Mesenchymal stem cell (in vitro differentiated cells and primary cell): ENCODE measurements around the gene ADCY1.
A peak's percentile ranks its signal among the peaks of the same experiment; 100 is the strongest.

Source experiments
- DNase-seq: peaks from one replicate; pipeline ENCODE4 v3.0.0-alpha.2; 2013
- H2AFZ ChIP-seq: one replicate; pipeline ENCODE4 v1.6.1; 2013; ENCODE audit warnings: low read depth, mild to moderate bottlenecking, control low read depth, inconsistent platforms, low read length, moderate library complexity
- H2AK5ac ChIP-seq: 2 replicates; pipeline ENCODE4 v1.6.1; 2013; ENCODE audit warnings: low read length, moderate library complexity, mild to moderate bottlenecking, inconsistent platforms; ENCODE audit not compliant: severe bottlenecking
- H2BK120ac ChIP-seq: one replicate; pipeline ENCODE4 v1.6.1; 2013; ENCODE audit warnings: low read depth, mild to moderate bottlenecking, inconsistent platforms, low read length, moderate library complexity
- H2BK12ac ChIP-seq, 2 experiments: one replicate each; pipeline ENCODE4 v1.6.1; 2013; ENCODE audit warnings: inconsistent platforms in 2 of 2, low read length in 2 of 2, mild to moderate bottlenecking in 2 of 2, moderate library complexity in 2 of 2, control low read depth in 1 of 2
- H2BK15ac ChIP-seq: one replicate; pipeline ENCODE4 v1.6.1; 2013; ENCODE audit warnings: mild to moderate bottlenecking, low read depth, inconsistent platforms; ENCODE audit not compliant: poor library complexity, severe bottlenecking
- H2BK5ac ChIP-seq: 2 replicates; pipeline ENCODE4 v1.6.1; 2013; ENCODE audit warnings: low read depth, mild to moderate bottlenecking, low read length, control low read depth, inconsistent platforms; ENCODE audit not compliant: poor library complexity, severe bottlenecking
- H3K14ac ChIP-seq, 2 experiments: one replicate each; pipeline ENCODE4 v1.6.1; 2013; ENCODE audit warnings: inconsistent platforms in 2 of 2, low read length in 2 of 2, control low read depth in 1 of 2, mild to moderate bottlenecking in 1 of 2, moderate library complexity in 1 of 2
- H3K18ac ChIP-seq, 2 experiments: one replicate each; pipeline ENCODE4 v1.6.1; 2013; ENCODE audit warnings: inconsistent platforms in 2 of 2, low read length in 2 of 2, control low read depth in 1 of 2, low read depth in 1 of 2, mild to moderate bottlenecking in 1 of 2
- H3K23ac ChIP-seq, 2 experiments: one replicate each; pipeline ENCODE4 v1.6.1; 2013; ENCODE audit warnings: inconsistent platforms in 2 of 2, low read length in 2 of 2, mild to moderate bottlenecking in 2 of 2, moderate library complexity in 2 of 2, control low read depth in 1 of 2
- H3K27ac ChIP-seq: 2 replicates; pipeline ENCODE4 v1.5.1; 2013; ENCODE audit warnings: mild to moderate bottlenecking, moderate library complexity, low read length, control low read depth, inconsistent platforms; ENCODE audit not compliant: poor library complexity, severe bottlenecking
- H3K27me3 ChIP-seq, 2 experiments: 2 replicates each; pipeline versions ENCODE4 v1.6.1 to v1.7.0; 2013; ENCODE audit warnings: low read length in 2 of 2, mild to moderate bottlenecking in 2 of 2, moderate library complexity in 2 of 2, control low read depth in 1 of 2, inconsistent platforms in 1 of 2; ENCODE audit not compliant: control insufficient read depth in 1 of 2, insufficient read depth in 1 of 2
- H3K36me3 ChIP-seq, 2 experiments: 2 replicates each; pipeline versions ENCODE4 v1.6.1 to v1.7.0; 2013; ENCODE audit warnings: low read length in 2 of 2, control low read depth in 1 of 2, inconsistent platforms in 1 of 2, low read depth in 1 of 2, mild to moderate bottlenecking in 1 of 2; ENCODE audit not compliant: insufficient read depth in 2 of 2, control insufficient read depth in 1 of 2
- H3K4ac ChIP-seq, 2 experiments: one replicate each; pipeline ENCODE4 v1.6.1; 2013; ENCODE audit warnings: inconsistent platforms in 2 of 2, low read length in 2 of 2, mild to moderate bottlenecking in 2 of 2, moderate library complexity in 2 of 2, control low read depth in 1 of 2, low read depth in 1 of 2
- H3K4me1 ChIP-seq: 2 replicates; pipeline ENCODE4 v1.6.1; 2013; ENCODE audit warnings: low read depth, low read length, control low read depth; ENCODE audit not compliant: control insufficient read depth, insufficient read depth
- H3K4me2 ChIP-seq: 2 replicates; pipeline ENCODE4 v1.6.1; 2013; ENCODE audit warnings: low read length, mild to moderate bottlenecking, inconsistent platforms; ENCODE audit not compliant: poor library complexity, severe bottlenecking
- H3K4me3 ChIP-seq, 2 experiments: 2 replicates each; pipeline versions ENCODE4 v1.5.1 to v1.7.0; 2013; ENCODE audit warnings: low read length in 2 of 2, mild to moderate bottlenecking in 2 of 2, control low read depth in 1 of 2, low read depth in 1 of 2; ENCODE audit not compliant: insufficient read depth in 1 of 2
- H3K79me1 ChIP-seq: replicated peaks from 2 replicates; pipeline ENCODE4 v1.6.1; 2013; ENCODE audit warnings: mild to moderate bottlenecking, control low read depth, low read length, inconsistent platforms; ENCODE audit not compliant: poor library complexity, severe bottlenecking
- H3K9ac ChIP-seq: 2 replicates; pipeline ENCODE4 v1.7.0; 2013; ENCODE audit warnings: mild to moderate bottlenecking, low read length, moderate library complexity
- H3K9me3 ChIP-seq: 2 replicates; pipeline ENCODE4 v1.7.0; 2013; ENCODE audit warnings: mild to moderate bottlenecking, low read length; ENCODE audit not compliant: control insufficient read depth
- H4K8ac ChIP-seq: one replicate; pipeline ENCODE4 v1.6.1; 2013; ENCODE audit warnings: inconsistent platforms, mild to moderate bottlenecking, low read length, moderate library complexity
- H4K91ac ChIP-seq: one replicate; pipeline ENCODE4 v1.6.1; 2013; ENCODE audit warnings: mild to moderate bottlenecking, low read length, inconsistent platforms
- WGBS: methylation state at CpG from one replicate; pipeline ENCODE4 v1.1.7; 2013; ENCODE audit warnings: mixed read lengths; 5-methylcytosine and 5-hydroxymethylcytosine counted together

Gene ADCY1

GRCh38 chr7:45657890-45658715 lies 83.9 kb downstream of the ADCY1 start:
- Histone ChIP-seq H2BK5ac (no peak overlapping the region), H3K14ac (no peak overlapping the region), H3K9me3 (no peaks in the 10 kb centered on the region), H4K91ac (no peak overlapping the region), H3K23ac (no peak overlapping the region), H3K4me1 (no peaks in the 10 kb centered on the region), H3K4ac (no peak overlapping the region), H3K9ac (no peak overlapping the region), H2BK120ac (no peak overlapping the region), H2AFZ (no peak overlapping the region), H3K79me1 (no peaks in the 10 kb centered on the region), H3K4me3 (no peak overlapping the region), H2BK12ac (no peak overlapping the region), H3K36me3 (no peaks in the 10 kb centered on the region), H4K8ac (no peak overlapping the region), H3K18ac (no peak overlapping the region), H3K4me2 (no peak overlapping the region), H3K27me3 (peaks cover 0 to 11% of the 10 kb centered on the region in 2 experiments), H2BK15ac (peak overlapping the region; percentile 49), H3K27ac (no peak overlapping the region), H2AK5ac (no peak overlapping the region)
- 84% methylated on average over 11 of the region's 11 CpGs for WGBS
- DNase-seq = no peak

GRCh38 chr7:45658716-45659495 lies 84.7 kb downstream of the ADCY1 start:
- DNase-seq = no peak
- 87% methylated on average over 15 of the region's 16 CpGs for WGBS

GRCh38 chr7:45659496-45660139 lies 85.5 kb downstream of the ADCY1 start:
- Histone ChIP-seq H2BK5ac (no peak overlapping the region), H4K91ac (no peak overlapping the region), H3K9ac (no peak overlapping the region), H2BK12ac (no peak overlapping the region), H2BK120ac (no peak overlapping the region), H3K4me2 (no peak overlapping the region), H3K18ac (no peak overlapping the region), H2BK15ac (no peak overlapping the region), H3K4me3 (no peak overlapping the region), H2AK5ac (no peak overlapping the region), H3K9me3 (no peaks in the 10 kb centered on the region), H3K27me3 (peaks cover 0 to 11% of the 10 kb centered on the region in 2 experiments), H3K27ac (no peak overlapping the region), H3K4ac (no peak overlapping the region), H3K14ac (no peak overlapping the region), H3K4me1 (no peaks in the 10 kb centered on the region), H4K8ac (no peak overlapping the region), H3K79me1 (no peaks in the 10 kb centered on the region), H2AFZ (no peak overlapping the region), H3K36me3 (no peaks in the 10 kb centered on the region), H3K23ac (no peak overlapping the region)
- WGBS = 86% methylated on average over 10 of the region's 10 CpGs
- no peak for DNase-seq

More at GRCh38 chr7:45658716-45659495, 84.7 kb downstream of the ADCY1 start:
- Histone ChIP-seq H2BK120ac (no peak overlapping the region), H3K4me3 (no peak overlapping the region), H3K23ac (no peak overlapping the region), H3K18ac (no peak overlapping the region), H3K4me1 (no peaks in the 10 kb centered on the region), H2BK12ac (no peak overlapping the region), H3K4ac (no peak overlapping the region), H3K9me3 (no peaks in the 10 kb centered on the region), H2AK5ac (no peak overlapping the region), H3K79me1 (no peaks in the 10 kb centered on the region), H2BK5ac (no peak overlapping the region), H3K9ac (no peak overlapping the region), H4K8ac (no peak overlapping the region), H4K91ac (no peak overlapping the region), H3K27ac (no peak overlapping the region), H3K14ac (no peak overlapping the region), H2AFZ (no peak overlapping the region), H2BK15ac (no peak overlapping the region), H3K4me2 (no peak overlapping the region), H3K27me3 (peaks cover 0 to 11% of the 10 kb centered on the region in 2 experiments), H3K36me3 (no peaks in the 10 kb centered on the region)
